HG03565 (cell line): ENCODE results near the gene TMPRSS11E.
"Not testable (repeated sequence)": the region's sequence is repeated elsewhere in the genome, so short reads cannot be mapped to it uniquely, and the experiment has no call there.

Experiments used
- ATAC-seq: cut with Tn5 transposase; IDR thresholded peaks from one replicate; pipeline ENCODE4 v1.9.1; 2021; ENCODE audit warnings: mild to moderate bottlenecking, moderate library complexity; ENCODE audit not compliant: unreplicated experiment

Gene TMPRSS11E

DNA sequence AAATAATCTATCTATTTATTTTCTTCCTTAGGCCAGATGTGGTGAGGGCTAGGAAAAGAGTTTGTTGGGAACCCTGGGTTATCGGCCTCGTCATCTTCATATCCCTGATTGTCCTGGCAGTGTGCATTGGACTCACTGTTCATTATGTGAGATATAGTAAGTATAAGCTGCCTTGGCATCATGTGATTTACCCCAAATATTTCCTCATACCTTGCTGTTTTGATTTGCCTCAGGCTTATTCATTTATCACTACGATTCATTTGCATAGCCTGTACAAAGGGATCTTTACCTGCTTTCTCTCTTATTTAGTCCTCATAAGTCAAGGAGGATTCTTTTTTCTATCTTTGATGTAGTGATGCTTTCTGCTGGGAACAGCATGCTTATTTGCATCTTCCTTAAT, 14.5 kb downstream of the TMPRSS11E start:
- no peak for ATAC-seq

DNA sequence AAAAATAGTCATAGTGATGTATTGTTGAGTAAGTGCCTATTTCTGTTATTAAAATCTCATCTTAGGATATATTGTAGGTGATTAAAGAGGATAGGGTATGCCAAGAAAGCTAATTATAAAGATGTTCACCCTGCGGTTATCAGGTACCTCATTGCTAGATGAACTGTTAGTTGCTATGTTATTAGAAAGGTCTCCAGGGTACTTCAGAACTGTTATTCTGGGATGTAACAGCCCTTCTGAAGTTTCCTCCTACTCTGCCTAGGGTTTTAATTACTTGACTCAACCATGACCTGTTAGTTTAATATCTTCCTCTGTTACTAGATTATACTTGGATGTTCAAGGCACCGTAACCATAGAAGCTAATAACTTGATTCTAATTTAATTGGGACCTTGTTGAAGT, 15.4 kb downstream of the TMPRSS11E start:
- ATAC-seq, result no peak

DNA sequence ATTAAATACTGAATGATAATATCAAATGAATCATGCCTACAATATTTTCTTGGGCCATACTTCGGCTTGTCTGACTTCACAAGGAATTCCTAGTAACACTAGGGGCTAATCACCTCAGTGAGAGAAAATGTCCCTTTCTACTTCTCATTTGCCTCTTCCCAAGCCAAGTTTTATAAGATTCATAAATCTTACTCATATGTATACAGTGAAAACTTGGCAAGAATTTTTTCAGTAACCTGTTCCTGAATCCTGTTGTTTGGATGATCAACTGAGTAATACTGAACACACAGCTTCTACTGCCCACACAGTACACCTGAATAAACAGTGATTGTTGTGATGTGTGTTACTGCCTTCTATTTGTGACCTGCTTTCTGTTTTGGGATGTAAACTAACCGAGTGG, 16.5 kb downstream of the TMPRSS11E start:
- no peak for ATAC-seq

DNA sequence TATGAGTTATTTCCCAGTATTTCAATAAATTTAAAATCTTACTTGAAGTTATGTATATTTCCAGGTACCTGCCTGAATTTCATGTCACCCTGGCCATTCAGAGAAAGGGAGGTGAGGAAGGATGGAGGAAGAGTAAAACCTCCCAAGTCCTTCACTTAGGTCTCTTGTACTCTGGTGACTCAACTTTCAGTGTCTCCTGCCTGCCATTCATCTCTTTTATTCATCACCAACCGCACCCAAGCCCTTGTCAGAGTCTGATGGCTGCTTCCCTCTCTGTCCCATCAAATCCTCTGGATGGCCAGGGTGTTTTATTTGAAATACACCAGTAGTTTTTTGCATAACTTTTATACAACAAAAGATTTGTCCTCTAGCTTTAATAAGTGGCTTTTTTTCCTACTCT, 17.8 kb downstream of the TMPRSS11E start:
- ATAC-seq, result no peak

DNA sequence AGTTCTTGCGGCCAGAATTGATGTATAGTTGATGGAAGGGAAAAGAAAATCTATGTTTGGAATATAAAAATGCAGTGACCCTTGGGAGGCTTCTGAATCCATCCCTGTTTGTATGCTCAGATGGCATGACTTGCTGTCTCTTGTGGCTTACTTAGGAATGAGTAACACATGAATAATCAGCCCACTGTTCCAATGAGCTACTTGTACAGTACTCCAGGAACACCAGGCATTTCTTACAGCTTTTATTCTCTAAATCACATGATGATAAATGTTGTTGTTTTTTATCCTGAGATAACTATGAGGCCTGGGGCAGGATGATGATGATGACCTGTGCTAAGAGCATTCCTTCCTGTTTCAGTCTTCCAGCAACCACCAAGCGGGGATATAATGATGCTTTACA, 18.9 kb downstream of the TMPRSS11E start:
- no peak for ATAC-seq

DNA sequence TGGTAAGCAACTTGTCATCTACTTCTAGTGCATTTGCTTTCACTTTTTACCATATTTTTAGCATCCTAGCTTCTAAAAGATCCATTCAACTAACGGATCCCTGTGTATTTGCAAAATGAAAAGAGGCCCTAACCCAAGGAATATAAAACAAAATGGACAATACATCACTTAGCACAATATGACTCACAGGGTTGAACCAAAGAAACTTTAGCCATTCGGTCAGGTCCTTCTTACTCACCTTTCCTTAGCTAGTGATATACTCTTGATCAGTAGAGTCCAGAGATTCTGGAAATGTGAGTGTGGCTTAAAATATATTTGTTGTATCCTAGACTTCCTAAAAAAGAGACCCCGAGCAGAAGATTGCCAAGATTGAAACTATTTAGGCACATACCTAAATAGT, 19.5 kb downstream of the TMPRSS11E start:
- ATAC-seq, result no peak

DNA sequence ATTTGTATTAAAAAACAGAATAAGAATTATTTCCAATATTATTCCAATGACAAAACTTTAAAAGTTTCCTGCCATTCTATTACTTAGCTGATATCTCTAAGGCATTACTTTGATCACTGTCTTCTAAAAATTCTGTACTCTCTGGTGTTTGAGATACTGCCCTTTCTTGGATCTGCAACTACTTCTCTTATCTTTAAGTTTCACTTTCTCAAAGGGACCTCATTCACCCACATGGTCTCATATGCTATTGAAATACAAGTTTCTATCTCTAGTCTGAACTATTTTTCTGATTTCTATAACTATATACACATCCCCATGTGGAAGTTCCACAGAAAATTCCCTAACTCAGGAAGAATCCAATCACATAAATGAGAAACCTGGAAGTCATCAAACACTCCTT, 22.2 kb downstream of the TMPRSS11E start:
- no peak for ATAC-seq

DNA sequence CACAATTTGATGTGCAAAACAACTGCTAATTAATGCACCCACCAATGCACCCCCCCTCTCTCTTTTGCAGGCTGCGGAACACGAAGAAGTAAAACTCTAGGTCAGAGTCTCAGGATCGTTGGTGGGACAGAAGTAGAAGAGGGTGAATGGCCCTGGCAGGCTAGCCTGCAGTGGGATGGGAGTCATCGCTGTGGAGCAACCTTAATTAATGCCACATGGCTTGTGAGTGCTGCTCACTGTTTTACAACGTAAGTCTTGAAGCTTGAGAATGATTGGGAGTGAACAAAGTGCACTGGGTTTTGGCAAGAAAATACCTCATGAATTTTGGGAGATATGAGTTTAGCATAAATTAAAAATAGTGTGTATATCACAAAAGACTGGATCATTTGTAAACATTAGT, 28.9 kb downstream of the TMPRSS11E start:
- no peak for ATAC-seq

DNA sequence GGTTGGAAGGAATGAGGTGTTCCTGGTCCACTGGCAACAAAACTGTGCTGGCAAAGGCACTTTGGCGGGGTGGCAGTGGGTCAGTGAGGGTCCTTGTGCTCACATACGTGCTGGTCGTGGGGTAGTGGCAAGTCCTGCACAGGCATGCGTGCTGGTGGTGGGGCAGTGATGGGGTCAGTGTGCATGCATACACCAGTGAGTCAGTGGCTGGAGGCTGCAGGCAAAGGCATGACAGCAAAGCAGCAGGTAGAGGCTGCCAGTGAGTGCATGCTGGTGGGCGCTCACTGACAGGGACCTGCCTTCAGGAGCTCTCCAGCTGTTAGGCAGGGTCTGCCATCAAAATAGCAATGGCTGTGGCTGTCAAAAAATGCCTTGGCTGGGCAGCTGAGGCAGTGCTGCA, 42.1 kb downstream of the TMPRSS11E start:
- ATAC-seq, result no peak

DNA sequence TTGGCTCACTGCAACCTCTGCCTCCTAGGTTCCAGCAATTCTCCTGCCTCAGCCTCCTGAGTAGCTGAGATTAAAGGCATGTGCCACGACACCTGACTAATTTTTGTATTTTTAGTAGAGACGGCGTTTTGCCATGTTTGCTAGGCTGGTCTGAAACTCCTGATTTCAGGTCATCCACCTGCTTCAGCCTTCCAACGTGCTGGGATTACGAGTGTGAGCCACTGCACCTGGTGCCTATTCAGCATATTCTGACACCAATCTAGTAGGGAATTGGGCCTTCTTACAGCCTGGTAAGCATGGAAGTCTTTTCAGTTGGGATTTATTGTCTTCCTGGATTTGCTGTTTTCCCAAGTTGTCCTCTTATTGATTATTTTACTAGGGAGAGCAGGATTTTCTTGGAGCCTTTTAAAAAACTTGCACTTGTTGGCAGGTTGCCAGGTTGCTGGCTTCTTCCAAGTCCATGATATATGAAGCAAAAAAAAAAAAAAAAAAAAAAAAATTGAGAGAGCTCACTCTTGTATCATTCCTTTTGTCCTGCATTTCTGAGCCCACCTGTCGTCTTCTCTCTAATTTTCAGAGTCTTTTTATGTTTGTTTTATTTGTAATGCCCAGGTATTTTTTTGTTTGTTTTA, 43.7 kb downstream of the TMPRSS11E start:
- no peak for ATAC-seq

DNA sequence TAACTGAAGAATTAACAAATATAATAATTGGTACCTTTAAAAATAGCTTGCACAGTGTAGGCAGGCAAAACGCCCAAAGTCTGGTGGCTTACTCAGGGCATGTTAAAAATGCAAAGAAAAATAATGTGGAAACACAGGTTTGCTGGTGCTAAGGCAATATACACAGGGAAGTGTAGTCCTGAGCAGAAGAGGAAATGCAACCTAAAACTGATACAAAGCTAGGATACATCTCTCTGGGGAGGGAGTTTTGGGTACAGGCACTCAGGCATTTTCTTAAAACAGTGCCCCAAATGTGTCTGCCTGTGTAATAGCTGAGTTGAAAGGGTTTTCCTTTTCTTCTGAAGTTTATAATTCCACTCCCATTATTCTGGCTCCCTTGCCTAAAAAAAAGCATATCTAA, 47.4 kb downstream of the TMPRSS11E start:
- no peak for ATAC-seq

DNA sequence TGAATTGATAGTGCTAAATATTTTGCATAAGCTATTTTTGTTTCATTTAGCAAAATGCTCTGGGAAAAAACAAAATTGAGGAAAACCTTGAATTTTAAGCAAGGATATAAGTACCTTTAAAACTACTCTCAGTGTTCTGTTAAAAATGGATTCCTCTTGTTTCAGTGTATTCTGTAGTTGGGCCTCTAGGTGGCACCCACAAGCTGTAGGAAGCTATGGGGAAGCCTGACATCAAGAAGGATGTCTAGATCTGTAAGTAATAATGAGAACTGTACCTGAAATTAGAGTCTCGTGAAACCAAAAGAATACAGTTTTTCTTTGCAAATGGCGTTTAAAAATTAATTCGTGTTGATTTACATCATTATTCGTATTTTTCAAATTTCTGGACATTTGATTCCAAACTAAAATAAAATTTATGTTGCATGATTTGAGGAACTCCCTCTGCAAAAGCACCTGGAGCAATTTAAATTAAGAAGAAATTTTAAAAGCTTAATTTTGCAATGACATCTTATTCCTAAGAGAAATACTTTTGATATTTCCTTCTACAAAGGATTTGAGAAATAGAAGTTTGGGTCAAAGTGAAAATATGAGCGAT, 51.2 kb downstream of the TMPRSS11E start:
- peak; percentile 76 for ATAC-seq

DNA sequence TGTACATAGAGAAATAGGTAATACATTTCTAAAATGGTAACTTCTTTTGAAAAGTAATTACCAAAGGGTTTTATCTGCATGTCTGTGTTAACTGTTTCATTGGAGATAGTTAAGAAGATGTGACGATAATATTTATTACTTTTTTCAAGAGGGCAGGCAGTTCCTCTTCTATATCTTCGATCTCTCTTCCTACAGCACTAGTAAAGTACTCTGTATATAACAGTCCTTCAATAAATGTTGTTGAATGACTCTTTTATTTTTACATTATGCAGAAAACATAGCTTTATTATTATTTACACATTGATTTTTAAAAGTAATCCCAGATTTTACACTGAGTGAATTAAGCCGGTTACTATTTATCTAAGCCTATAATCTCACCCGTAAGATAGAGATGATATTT, 51.8 kb downstream of the TMPRSS11E start:
- no peak for ATAC-seq

DNA sequence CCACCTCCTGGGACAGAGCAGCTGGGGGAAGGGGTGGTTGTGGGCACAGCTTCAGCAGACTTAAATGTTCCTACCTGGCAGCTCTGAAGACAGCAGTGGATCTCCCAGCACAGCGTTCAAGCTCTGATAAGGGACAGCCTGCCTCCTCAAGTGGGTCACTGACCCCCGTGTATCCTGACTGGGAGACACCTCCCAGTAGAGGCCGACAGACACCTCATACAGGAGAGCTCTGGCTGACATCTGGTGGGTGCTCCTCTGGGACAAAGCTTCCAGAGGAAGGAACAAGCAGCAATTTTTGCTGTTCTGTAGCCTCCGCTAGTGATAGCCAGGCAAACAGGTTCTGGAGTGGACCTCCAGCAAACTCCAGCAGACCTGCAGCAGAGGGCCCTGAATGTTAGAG, 56.2 kb downstream of the TMPRSS11E start:
- not testable (repeated sequence) for ATAC-seq

DNA sequence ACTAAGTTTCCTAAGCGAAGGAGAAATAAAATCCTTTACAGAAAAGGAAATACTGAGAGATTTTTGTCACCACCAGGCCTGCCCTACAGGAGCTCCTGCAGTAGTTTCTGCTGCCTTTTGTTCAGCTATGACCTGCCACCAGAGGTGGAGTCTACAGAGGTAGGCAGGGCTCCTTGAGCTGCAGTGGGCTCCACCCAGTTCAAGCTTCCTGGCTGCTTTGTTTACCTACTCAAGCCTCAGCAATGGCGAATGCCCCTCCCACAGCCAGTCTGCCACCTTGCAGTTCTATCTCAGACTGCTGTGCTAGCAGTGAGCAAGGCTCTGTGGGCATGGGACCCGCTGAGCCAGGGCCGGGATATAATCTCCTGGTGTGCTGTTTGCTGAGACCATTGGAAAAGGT, 57.6 kb downstream of the TMPRSS11E start:
- not testable (repeated sequence) for ATAC-seq

DNA sequence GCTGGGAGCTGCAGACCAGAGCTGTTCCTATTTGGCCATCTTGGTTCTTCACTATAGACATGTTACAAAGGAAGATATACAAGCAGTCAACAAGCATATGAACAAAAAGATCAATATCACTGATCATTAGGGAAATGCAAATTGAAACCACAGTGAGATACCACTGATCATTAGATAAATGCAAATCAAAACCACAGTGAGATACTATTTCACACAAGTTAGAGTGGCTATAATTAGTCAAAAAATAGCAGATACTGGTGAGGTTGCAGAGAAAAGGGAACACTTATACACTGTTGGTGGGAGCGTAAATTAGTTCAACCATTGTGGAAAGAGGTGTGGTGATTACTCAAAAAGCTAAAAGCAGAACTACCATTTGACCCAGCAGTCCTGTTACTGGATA, 58.2 kb downstream of the TMPRSS11E start:
- ATAC-seq, result not testable (repeated sequence)

DNA sequence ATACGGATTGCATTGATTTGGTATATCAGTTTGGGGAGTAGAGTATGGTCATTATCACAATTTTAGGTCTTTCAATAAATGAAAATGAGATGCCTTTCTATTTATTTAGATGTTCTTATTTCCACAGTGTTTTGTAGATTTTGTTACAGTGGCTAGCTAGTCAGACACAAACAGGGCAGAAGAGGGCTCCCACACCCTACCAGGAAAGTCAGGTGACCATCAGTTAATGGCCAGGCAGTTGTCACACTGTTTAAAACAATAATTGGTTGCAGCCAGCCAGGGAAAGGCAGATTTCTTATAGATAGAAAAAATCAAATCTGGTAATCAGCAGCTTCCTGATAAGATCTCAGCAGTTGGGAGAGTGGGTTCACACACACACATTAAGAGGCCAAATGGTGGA, 71.6 kb downstream of the TMPRSS11E start:
- no peak for ATAC-seq

DNA sequence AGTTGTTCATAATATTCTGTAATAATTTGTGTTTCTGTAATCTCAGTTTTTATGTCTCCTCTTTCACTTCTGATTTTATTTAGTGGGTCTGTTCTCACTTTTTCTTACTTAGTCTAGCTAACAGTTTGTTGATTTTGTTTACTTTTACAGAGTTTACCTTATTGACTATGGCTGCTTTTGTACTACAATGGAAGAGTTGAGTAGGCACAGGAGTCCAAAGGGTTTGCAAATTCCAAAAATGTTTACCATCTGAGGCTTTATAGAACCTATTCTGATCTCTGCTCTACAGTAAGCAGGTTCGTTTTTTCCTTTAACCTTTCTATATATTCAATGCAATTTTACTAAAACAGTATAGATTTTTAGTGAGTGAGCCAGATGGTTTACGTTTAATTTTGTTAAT, 73.7 kb downstream of the TMPRSS11E start:
- ATAC-seq, result no peak

DNA sequence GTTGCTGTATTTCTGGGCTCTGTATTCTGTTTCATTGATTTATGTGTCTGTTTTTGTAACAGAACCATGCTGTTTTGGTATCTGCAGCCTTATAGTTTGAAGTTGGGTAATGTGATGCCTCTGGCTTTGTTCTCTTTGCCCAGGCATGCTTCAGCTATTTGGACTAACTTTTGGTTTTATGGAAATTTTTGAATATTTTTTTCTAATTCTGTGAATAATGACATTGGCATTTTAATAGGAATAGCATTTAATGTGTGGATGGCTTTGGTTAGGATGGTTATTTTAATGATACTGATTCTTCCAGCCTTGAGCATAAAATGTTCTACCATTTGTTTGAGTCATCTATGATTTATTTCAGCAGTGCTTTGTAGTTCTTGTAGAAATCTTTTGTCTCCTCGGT, 75.0 kb downstream of the TMPRSS11E start:
- not testable (repeated sequence) for ATAC-seq

DNA sequence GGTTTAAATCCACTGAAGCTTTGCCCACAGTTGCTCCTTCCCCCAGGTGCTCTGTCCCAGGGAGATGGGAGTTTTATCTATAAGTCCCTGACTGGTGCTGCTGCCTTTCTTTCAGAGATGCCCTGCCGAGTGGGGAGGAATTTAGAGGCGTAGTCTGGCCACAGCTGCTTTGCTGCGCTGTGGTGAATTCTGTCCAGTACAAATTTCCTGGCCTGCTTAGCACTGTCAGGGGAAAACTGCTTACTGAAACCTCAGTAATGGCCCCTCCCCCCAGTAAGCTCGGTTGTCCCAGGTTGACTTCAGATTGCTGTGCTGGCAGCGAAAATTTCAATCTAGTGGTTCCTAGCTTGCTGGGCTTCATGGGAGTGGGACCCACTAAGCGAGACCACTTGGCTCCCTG, 88.7 kb downstream of the TMPRSS11E start:
- ATAC-seq, result no peak

DNA sequence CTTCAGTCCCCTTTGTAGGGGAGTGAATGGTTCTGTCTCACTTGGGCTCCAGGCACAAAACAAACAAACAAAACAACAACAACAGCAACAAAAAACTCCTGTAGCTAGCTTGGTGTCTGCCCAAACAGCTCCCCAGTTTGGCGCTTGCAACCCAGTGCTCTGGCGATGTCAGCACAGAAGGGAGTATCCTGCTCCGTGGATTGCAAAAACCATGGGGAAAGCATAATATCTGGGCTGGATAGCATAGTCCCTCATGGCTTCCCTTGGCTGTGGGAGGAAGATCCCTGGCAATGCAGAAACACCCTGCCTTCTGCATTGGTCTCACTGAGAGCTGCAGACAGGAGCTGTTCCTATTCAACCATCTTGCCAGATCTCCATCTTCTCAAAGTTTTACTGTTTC, 89.1 kb downstream of the TMPRSS11E start:
- no peak for ATAC-seq

DNA sequence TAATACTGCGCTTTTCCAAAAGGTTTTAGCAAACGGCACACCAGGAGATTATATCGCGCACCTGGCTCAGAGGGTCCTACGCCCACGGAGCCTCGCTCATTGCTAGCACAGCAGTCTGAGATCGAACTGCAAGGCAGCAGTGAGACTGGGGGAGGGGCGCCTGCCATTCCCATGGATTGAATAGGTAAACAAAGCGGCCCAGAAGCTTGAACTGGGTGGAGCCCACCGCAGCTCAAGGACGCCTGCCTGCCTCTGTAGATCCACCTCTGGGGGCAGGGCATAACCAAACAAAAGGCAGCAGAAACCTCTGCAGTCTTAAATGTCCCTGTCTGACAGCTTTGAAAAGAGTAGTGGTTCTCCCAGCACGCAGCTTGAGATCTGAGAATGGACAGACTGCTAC, 95.5 kb downstream of the TMPRSS11E start:
- not testable (repeated sequence) for ATAC-seq
